Esophagus (tissue), 2 donors: ENCODE data around the gene C3orf18. TPM values are rescaled to one million over a fixed set of nuclear protein-coding genes. Genes with fewer than 3 reads are reported as not detected.

Experiments used
- H3K27ac ChIP-seq, 2 donors: one replicate each; pipeline ENCODE4 v1.5.1; 2013; ENCODE audit warnings: low read depth in 2 of 2, mild to moderate bottlenecking in 2 of 2, inconsistent platforms in 1 of 2, low read length in 1 of 2, moderate library complexity in 1 of 2
- H3K27me3 ChIP-seq, 2 donors: one replicate each; pipeline ENCODE4 v1.6.1; 2013; ENCODE audit warnings: low read length in 2 of 2, control low read depth in 1 of 2, mild to moderate bottlenecking in 1 of 2; ENCODE audit not compliant: insufficient read depth in 2 of 2, control insufficient read depth in 1 of 2
- H3K36me3 ChIP-seq, 2 donors: one replicate each; pipeline ENCODE4 v1.6.1; 2013; ENCODE audit warnings: low read length in 1 of 2; ENCODE audit not compliant: control insufficient read depth in 2 of 2, insufficient read depth in 2 of 2
- H3K4me1 ChIP-seq, 2 donors: one replicate each; pipeline ENCODE4 v1.6.1; 2013; ENCODE audit warnings: low read length in 1 of 2; ENCODE audit not compliant: control insufficient read depth in 2 of 2, insufficient read depth in 2 of 2
- H3K4me3 ChIP-seq, 2 donors: one replicate each; pipeline ENCODE4 v1.5.1; 2013; ENCODE audit warnings: low read length in 2 of 2, mild to moderate bottlenecking in 2 of 2, low read depth in 1 of 2, moderate library complexity in 1 of 2
- H3K9me3 ChIP-seq, 2 donors: one replicate each; pipeline ENCODE4 v1.6.1; 2013; ENCODE audit warnings: mild to moderate bottlenecking in 2 of 2, low read depth in 1 of 2, low read length in 1 of 2, moderate library complexity in 1 of 2; ENCODE audit not compliant: control insufficient read depth in 2 of 2, insufficient read depth in 1 of 2
- WGBS, 2 donors: extraction: QIAGEN DNeasy Blood & Tissue Kit; methylation state at CpG; one replicate each; pipeline ENCODE4 v1.1.7; 2013; 5-methylcytosine and 5-hydroxymethylcytosine counted together
- polyA plus RNA-seq, 2 donors: library from polyadenylated mRNA; stranded (reverse); fragments of 200-250 nt; gene quantifications; one replicate each; pipeline ENCODE4 v1.2.3, GENCODE V29; 2013
- donor health status: healthy with polysubstance abuse.
- donor health status: Bipolar disorder and iron deficiency.

The C3orf18 gene
- polyA plus RNA-seq, 2 donors: 1.8 to 2.0 TPM

GRCh38 chr3:50571486-50571885 lies 3.9 kb upstream of the C3orf18 start:
- H3K27ac ChIP-seq: no peak overlapping the region

GRCh38 chr3:50570508-50571279 lies 3.1 kb upstream of the C3orf18 start:
- no peaks in the 10 kb centered on the region for H3K27me3 ChIP-seq
- no peaks in the 10 kb centered on the region for H3K9me3 ChIP-seq
- H3K36me3 ChIP-seq: peaks cover 0 to 3% of the 10 kb centered on the region in 2 donors
- H3K27ac ChIP-seq: no peak overlapping the region
- H3K4me1 ChIP-seq: peaks cover 4 to 17% of the 10 kb centered on the region in 2 donors
- 78 to 81% methylated on average over 5 of the region's 5 CpGs for WGBS, 2 donors
- H3K4me3 ChIP-seq: no peak overlapping the region

More at GRCh38 chr3:50571486-50571885, 3.9 kb upstream of the C3orf18 start:
- Histone ChIP-seq H3K36me3 (peaks cover 0 to 3% of the 10 kb centered on the region in 2 donors), H3K4me1 (peaks cover 4 to 17% of the 10 kb centered on the region in 2 donors), H3K9me3 (no peaks in the 10 kb centered on the region), H3K4me3 (no peak overlapping the region), H3K27me3 (no peaks in the 10 kb centered on the region)
- WGBS, 2 donors: 76 to 87% methylated on average over 4 of the region's 4 CpGs

- peaks cover 0 to 10% of the 10 kb centered on the region in 2 donors for H3K4me1 ChIP-seq
- H3K4me3 ChIP-seq: peak within 1 kb of the TSS; percentile 74 to 83
- H3K36me3 ChIP-seq: peaks cover 0 to 3% of the 10 kb centered on the region in 2 donors
- 0 to 1% methylated on average over 55 of the region's 55 CpGs for WGBS, 2 donors
- no peaks in the 10 kb centered on the region for H3K9me3 ChIP-seq
- H3K27me3 ChIP-seq: no peaks in the 10 kb centered on the region
- H3K27ac ChIP-seq: peak within 1 kb of the TSS; percentile 82 to 94
Observed at GRCh38 chr3:50568947-50569749, 1.6 kb upstream of the C3orf18 start, which contains the start of gene HEMK1. Gene HEMK1 (plus strand): TSS chr3:50569522. CDS start chr3:50571105, 1,583 bp downstream.

- peaks cover 0 to 6% of the 10 kb centered on the region in 2 donors for H3K4me1 ChIP-seq
- H3K9me3 ChIP-seq: no peaks in the 10 kb centered on the region
- no peaks in the 10 kb centered on the region for H3K27me3 ChIP-seq
- H3K36me3 ChIP-seq: peaks cover 0 to 2% of the 10 kb centered on the region in 2 donors
- peak overlapping the region; percentile 54 to 67 for H3K27ac ChIP-seq
- WGBS, 2 donors: 12 to 20% methylated on average over 8 to 11 of the region's 11 CpGs
- H3K4me3 ChIP-seq: peak overlapping the region; percentile 43 to 45
Observed at GRCh38 chr3:50567011-50567385, 549 bp downstream of the C3orf18 start.

GRCh38 chr3:50564321-50564720 lies 3.2 kb downstream of the C3orf18 start:
- H3K27ac ChIP-seq: no peak overlapping the region
- H3K4me3 ChIP-seq: no peak overlapping the region
- WGBS, 2 donors: 75 to 89% methylated on average over 1 of the region's 1 CpG
- peaks cover 0 to 2% of the 10 kb centered on the region in 2 donors for H3K36me3 ChIP-seq
- peaks cover 0 to 6% of the 10 kb centered on the region in 2 donors for H3K4me1 ChIP-seq
- no peaks in the 10 kb centered on the region for H3K27me3 ChIP-seq
- H3K9me3 ChIP-seq: no peaks in the 10 kb centered on the region

GRCh38 chr3:50563867-50564266 lies 3.7 kb downstream of the C3orf18 start:
- WGBS, 2 donors: 79 to 92% methylated on average over 2 of the region's 2 CpGs
- Histone ChIP-seq H3K27me3 (no peaks in the 10 kb centered on the region), H3K4me1 (peaks cover 0 to 6% of the 10 kb centered on the region in 2 donors), H3K9me3 (no peaks in the 10 kb centered on the region), H3K36me3 (peaks cover 0 to 2% of the 10 kb centered on the region in 2 donors), H3K27ac (no peak overlapping the region), H3K4me3 (no peak overlapping the region)

GRCh38 chr3:50562861-50563260 lies 4.7 kb downstream of the C3orf18 start:
- 51 to 57% methylated on average over 2 of the region's 2 CpGs for WGBS, 2 donors
- Histone ChIP-seq H3K36me3 (peaks cover 0 to 2% of the 10 kb centered on the region in 2 donors), H3K4me3 (no peak overlapping the region), H3K27me3 (no peaks in the 10 kb centered on the region), H3K4me1 (peaks cover 0 to 6% of the 10 kb centered on the region in 2 donors), H3K27ac (no peak overlapping the region), H3K9me3 (no peaks in the 10 kb centered on the region)

- no peaks in the 10 kb centered on the region for H3K27me3 ChIP-seq
- no peaks in the 10 kb centered on the region for H3K9me3 ChIP-seq
- H3K4me1 ChIP-seq: no peaks in the 10 kb centered on the region
- H3K4me3 ChIP-seq: no peak overlapping the region
- no peak overlapping the region for H3K27ac ChIP-seq
- H3K36me3 ChIP-seq: peaks cover 0 to 2% of the 10 kb centered on the region in 2 donors
Observed at GRCh38 chr3:50559702-50560101, 7.8 kb downstream of the C3orf18 start.

GRCh38 chr3:50557915-50558314 lies 9.6 kb downstream of the C3orf18 start:
- Histone ChIP-seq H3K9me3 (no peaks in the 10 kb centered on the region), H3K4me3 (no peak overlapping the region), H3K36me3 (no peaks in the 10 kb centered on the region), H3K27me3 (no peaks in the 10 kb centered on the region), H3K4me1 (no peaks in the 10 kb centered on the region), H3K27ac (no peak overlapping the region)
- 52 to 64% methylated on average over 7 of the region's 7 CpGs for WGBS, 2 donors
